KMS-11 (cell line): ENCODE data around the gene PDK4.

Experiments
- H2AFZ ChIP-seq: fragments of 200-600 bp; sonication (generic); 2 replicates; pipeline ENCODE4 v1.6.1; 2016; ENCODE audit warnings: antibody characterized with exemption, mixed run types, low read depth
- H3K27ac ChIP-seq: fragments of 200-600 bp; sonication (generic); 2 replicates; pipeline ENCODE4 v1.6.1; 2016; ENCODE audit warnings: mild to moderate bottlenecking, mixed run types
- H3K27me3 ChIP-seq: fragments of 200-600 bp; sonication (generic); 2 replicates; pipeline ENCODE4 v1.6.1; 2017; ENCODE audit warnings: mild to moderate bottlenecking, low read depth, mixed run types, moderate library complexity; ENCODE audit not compliant: insufficient read depth
- H3K36me3 ChIP-seq: fragments of 200-600 bp; sonication (generic); 2 replicates; pipeline ENCODE4 v1.6.1; 2017; ENCODE audit warnings: mild to moderate bottlenecking, mixed run types; ENCODE audit not compliant: insufficient read depth
- H3K4me1 ChIP-seq: fragments of 200-600 bp; sonication (generic); 2 replicates; pipeline ENCODE4 v1.6.1; 2016; ENCODE audit warnings: mild to moderate bottlenecking, low read depth, mixed run types; ENCODE audit not compliant: poor library complexity, severe bottlenecking
- H3K4me2 ChIP-seq: fragments of 200-600 bp; sonication (generic); 2 replicates; pipeline ENCODE4 v1.7.0; 2016; ENCODE audit warnings: mild to moderate bottlenecking, mixed run types
- H3K4me3 ChIP-seq: fragments of 200-600 bp; sonication (generic); IDR thresholded peaks from 2 replicates; pipeline ENCODE4 v1.6.1; 2017; ENCODE audit warnings: low read depth, low read length, mixed read lengths; ENCODE audit not compliant: insufficient read depth
- H3K79me2 ChIP-seq: fragments of 200-600 bp; sonication (generic); 2 replicates; pipeline ENCODE4 v1.6.1; 2016; ENCODE audit warnings: low read depth, mixed run types; ENCODE audit not compliant: insufficient read depth
- H3K9ac ChIP-seq: fragments of 200-600 bp; sonication (generic); 2 replicates; pipeline ENCODE4 v1.6.1; 2016; ENCODE audit warnings: mild to moderate bottlenecking, mixed run types
- H4K20me1 ChIP-seq: fragments of 200-600 bp; sonication (generic); 2 replicates; pipeline ENCODE4 v1.6.1; 2016; ENCODE audit warnings: mild to moderate bottlenecking, mixed run types; ENCODE audit not compliant: insufficient read depth
- CTCF ChIP-seq: fragments of 200-600 bp; sonication (generic); conservative IDR thresholded peaks from 2 replicates; pipeline ENCODE4 v1.6.1; 2017; ENCODE audit warnings: low read depth, mild to moderate bottlenecking, antibody characterized with exemption, low read length, moderate library complexity, mixed read lengths

Gene PDK4

GRCh38 chr7:95622859-95623258, 26.5 kb upstream of the PDK4 start:
- H3K4me3 ChIP-seq = no peak overlapping the region
- no peaks in the 10 kb centered on the region for H3K79me2 ChIP-seq
- H2AFZ ChIP-seq = no peak overlapping the region
- no peak overlapping the region for H3K9ac ChIP-seq
- H3K4me1 ChIP-seq = no peaks in the 10 kb centered on the region
- TF ChIP-seq CTCF = no peak
- H4K20me1 ChIP-seq = no peaks in the 10 kb centered on the region
- no peak overlapping the region for H3K4me2 ChIP-seq
- H3K36me3 ChIP-seq = no peaks in the 10 kb centered on the region
- no peaks in the 10 kb centered on the region for H3K27me3 ChIP-seq
- no peak overlapping the region for H3K27ac ChIP-seq

DNA sequence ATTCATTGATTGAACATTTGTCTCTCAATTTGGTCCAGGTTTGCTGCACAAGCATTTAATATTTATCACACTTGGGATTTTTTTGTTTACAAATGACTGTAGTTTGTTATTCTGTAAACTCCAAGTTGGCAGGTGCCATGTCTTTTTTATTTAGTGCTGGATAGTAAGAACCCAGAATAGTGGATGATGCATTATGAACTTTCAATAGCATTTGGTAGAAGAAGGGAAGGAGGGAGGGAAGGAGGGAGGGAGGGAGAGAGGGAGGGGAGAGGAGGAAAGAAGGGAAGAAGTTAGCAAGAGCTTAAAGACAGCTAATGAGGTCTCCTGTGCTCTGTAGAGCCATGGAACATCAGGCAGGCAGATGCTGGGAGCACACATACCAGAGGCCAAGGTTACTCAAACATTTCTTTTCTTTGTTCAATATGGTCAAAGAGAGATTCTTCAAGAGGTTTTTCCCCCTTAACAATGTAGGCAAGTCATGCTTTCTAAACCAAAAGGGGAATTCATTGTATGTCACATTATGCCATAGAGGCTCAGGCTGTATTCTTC, 25.8 kb upstream of the PDK4 start:
- H3K4me3 ChIP-seq = no peak overlapping the region
- no peaks in the 10 kb centered on the region for H3K27me3 ChIP-seq
- H3K4me2 ChIP-seq = no peak overlapping the region
- no peak overlapping the region for H3K27ac ChIP-seq
- no peak overlapping the region for H2AFZ ChIP-seq
- TF ChIP-seq CTCF = no peak
- no peak overlapping the region for H3K9ac ChIP-seq
- H4K20me1 ChIP-seq = no peaks in the 10 kb centered on the region
- no peaks in the 10 kb centered on the region for H3K79me2 ChIP-seq
- no peaks in the 10 kb centered on the region for H3K4me1 ChIP-seq
- no peaks in the 10 kb centered on the region for H3K36me3 ChIP-seq

GRCh38 chr7:95621404-95621803, 25.1 kb upstream of the PDK4 start:
- H4K20me1 ChIP-seq = no peaks in the 10 kb centered on the region
- no peaks in the 10 kb centered on the region for H3K27me3 ChIP-seq
- H3K4me2 ChIP-seq = no peak overlapping the region
- H3K79me2 ChIP-seq = no peaks in the 10 kb centered on the region
- no peaks in the 10 kb centered on the region for H3K36me3 ChIP-seq
- no peak overlapping the region for H3K27ac ChIP-seq
- no peaks in the 10 kb centered on the region for H3K4me1 ChIP-seq
- H3K4me3 ChIP-seq = no peak overlapping the region
- H2AFZ ChIP-seq = no peak overlapping the region
- no peak for TF ChIP-seq CTCF
- no peak overlapping the region for H3K9ac ChIP-seq

GRCh38 chr7:95620631-95621030, 24.3 kb upstream of the PDK4 start:
- H3K27me3 ChIP-seq = no peaks in the 10 kb centered on the region
- TF ChIP-seq CTCF = no peak
- H3K4me3 ChIP-seq = no peak overlapping the region
- no peaks in the 10 kb centered on the region for H3K4me1 ChIP-seq
- no peak overlapping the region for H3K4me2 ChIP-seq
- no peaks in the 10 kb centered on the region for H3K79me2 ChIP-seq
- H4K20me1 ChIP-seq = no peaks in the 10 kb centered on the region
- no peak overlapping the region for H3K9ac ChIP-seq
- no peak overlapping the region for H2AFZ ChIP-seq
- no peaks in the 10 kb centered on the region for H3K36me3 ChIP-seq
- H3K27ac ChIP-seq = no peak overlapping the region
